ENCODE data around the gene PNMA6E.

GRCh38 chrX:153414856-153415510 lies 13.8 kb upstream of the PNMA6E start:
- TF ChIP-seq BHLHE40 (IDR thresholded peaks at IDR 0.05; ENCODE audit: borderline replicate concordance) = no peak
- no peak for TF ChIP-seq CTBP1 (IDR thresholded peaks at IDR 0.05; ENCODE audit: borderline replicate concordance)
- no peak for TF ChIP-seq ELF4 (IDR thresholded peaks at IDR 0.05)
- no peak for TF ChIP-seq SP1 (IDR thresholded peaks at IDR 0.05)
- TF ChIP-seq HDGF (IDR thresholded peaks at IDR 0.05; ENCODE audit: borderline replicate concordance) = no peak
- no peak for TF ChIP-seq FOXA1 (IDR thresholded peaks at IDR 0.05)
- TF ChIP-seq FOXM1 (IDR thresholded peaks at IDR 0.05; ENCODE audit: borderline replicate concordance) = no peak
- TF ChIP-seq ZNF384 (IDR thresholded peaks at IDR 0.05) = no peak
- no peak for TF ChIP-seq SUZ12 (IDR thresholded peaks at IDR 0.05)
- no peak for TF ChIP-seq TARDBP (IDR thresholded peaks at IDR 0.05)
- TF ChIP-seq NFRKB (IDR thresholded peaks at IDR 0.05) = no peak
